Mucosa of gallbladder (tissue), 1 donor: ENCODE data around the gene FBXO11. TPM values are rescaled to one million over a fixed set of nuclear protein-coding genes. Genes with fewer than 3 reads are reported as not detected.
"Not testable (repeated sequence)": the region's sequence is repeated elsewhere in the genome, so short reads cannot be mapped to it uniquely, and the experiment has no call there.

Source experiments
- DNase-seq: peaks from one replicate; pipeline ENCODE4 v3.0.0-alpha.2; 2020; ENCODE audit warnings: low spot score
- total RNA-seq: library from RNA; stranded (reverse); gene quantifications from one replicate; pipeline ENCODE4 v1.2.1, GENCODE V29; 2021
- donor health status: DM: no; HTN: no; CAD: no.

FBXO11 gene
- total RNA-seq: 58.2 TPM

DNA sequence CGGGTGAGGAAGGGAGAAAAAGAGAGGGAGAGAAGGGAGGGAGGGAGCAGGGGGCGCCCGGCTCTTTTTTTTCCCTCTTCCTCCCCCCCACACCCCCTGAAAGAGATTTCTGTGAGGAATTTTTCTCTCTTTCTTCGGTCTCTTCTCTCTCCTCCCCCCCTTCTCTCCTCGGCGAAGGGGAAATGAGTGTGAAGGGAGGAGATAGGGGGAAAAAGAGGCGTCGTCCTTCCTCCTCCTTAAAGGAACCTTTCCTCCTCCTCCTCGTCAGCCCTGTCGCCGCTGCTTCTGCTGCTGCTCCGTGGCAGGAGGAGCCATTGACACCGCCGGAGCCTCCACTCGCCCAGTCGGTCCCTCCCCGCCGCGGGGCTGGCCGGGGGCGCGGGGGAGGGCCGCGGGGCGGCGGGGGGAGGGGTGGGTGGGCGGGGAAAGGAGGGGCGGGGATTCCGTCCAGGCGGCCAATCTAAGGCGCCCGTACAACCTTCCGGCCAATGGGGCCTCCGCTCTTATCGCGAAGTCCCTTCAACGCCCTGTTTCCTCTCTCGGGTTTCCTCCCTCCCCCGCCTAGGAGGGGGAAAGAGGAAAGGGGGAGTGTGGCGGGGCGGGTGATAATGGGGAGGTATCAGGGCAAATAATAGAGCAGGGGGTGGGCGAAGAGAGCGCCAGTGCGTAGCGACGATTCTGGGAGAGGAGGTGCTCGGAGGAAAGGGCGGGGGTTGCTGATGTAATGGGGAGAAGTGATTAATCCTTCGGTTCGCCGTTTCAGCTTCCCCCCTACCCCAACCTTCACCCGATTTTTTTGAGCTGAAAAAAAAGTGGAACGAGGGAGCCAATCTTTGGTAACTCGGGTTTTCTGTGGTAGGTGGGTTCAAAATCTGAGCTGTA, at the start of gene FBXO11:
Gene FBXO11, minus strand, starts transcription at position 342 of the 882 bp plus-strand sequence. CDS start 778 bp downstream, outside the sequence.
- peak; percentile 97 for DNase-seq

DNA sequence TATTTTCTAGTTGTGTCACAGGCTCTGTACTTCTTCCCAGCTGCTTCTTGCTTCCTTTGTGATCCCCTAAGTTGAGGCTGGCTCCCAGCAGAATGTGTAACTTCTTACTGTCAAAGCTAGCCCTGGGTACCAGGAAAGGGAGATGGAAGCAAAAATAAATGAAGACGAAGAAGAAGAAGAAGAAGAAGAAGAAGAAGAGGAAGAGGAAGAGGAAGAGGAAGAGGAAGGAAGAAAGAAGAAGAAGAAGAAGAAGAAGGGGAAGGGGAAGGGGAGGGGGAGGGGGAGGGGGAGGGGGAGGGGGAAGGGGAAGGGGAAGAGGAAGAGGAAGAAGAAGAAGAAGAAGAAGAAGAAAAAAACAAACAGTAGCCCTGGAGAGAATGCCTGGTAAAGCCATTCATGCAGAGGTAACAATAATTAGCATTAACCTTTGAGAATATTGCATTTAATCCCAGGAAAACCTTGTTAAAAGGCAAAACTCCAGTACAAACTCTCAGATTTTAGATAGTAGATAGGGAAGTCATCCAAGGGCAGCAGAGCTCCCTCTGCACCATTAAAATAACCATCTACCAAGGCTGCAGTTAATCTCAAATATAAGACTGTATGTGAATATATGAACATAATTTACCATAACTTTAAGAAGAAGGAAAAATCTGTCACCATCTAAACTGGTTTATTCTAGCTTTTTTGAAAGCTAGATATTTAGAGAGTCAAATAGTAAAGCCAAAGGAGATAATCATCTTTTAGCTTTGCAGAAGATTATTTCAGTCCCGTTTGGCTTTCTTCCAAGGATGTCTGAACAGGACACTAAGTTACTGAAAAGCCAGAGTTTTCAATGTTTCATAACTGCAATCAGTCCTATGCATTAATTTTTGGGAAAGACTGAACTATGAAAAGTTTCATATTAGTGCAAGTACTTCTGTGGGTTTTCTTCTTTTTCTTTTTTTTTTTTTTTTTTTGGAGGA, 44.3 kb upstream of the FBXO11 start:
- no peak for DNase-seq

DNA sequence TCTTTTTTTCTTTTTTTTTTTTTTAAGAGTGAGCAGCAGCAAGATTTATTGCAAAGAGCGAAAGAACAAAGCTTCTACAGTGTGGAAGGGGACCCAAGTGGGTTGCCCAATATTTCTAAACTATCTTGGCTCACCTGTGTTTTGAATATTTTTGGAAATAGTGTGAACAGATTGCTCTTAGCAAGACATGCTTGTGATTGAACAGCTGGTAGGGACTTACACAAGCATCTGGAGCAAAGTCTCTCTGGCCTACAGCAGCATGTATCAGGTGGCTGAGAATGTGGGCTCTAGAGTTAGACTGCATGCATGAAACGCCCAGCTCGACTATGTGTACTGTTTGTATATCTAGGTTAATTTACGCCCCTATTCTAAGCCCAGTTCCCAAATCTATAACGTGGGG, 40.3 kb upstream of the FBXO11 start:
- DNase-seq: no peak

GRCh38 chr2:47945046-47945781, 38.9 kb upstream of the FBXO11 start:
- no peak for DNase-seq

DNA sequence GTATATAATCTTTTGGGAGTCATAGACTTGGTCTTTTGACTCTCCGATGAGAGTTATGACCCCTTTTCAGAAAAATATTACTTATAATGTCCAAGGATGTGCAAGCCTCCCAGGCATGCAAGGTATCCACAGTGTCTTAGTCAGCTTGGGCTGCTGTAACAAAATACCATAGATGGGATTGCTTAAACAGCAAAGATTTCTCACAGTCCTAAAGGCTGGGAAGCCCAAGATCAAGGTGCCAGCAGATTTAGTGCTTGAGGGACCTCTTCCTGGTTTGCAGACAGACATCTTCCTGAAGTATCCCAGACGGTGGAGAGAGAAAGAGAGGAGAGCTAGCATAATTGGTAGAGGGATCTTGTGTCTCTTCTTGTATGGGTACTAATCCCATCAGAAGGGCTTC, 35.6 kb upstream of the FBXO11 start:
- DNase-seq: no peak

DNA sequence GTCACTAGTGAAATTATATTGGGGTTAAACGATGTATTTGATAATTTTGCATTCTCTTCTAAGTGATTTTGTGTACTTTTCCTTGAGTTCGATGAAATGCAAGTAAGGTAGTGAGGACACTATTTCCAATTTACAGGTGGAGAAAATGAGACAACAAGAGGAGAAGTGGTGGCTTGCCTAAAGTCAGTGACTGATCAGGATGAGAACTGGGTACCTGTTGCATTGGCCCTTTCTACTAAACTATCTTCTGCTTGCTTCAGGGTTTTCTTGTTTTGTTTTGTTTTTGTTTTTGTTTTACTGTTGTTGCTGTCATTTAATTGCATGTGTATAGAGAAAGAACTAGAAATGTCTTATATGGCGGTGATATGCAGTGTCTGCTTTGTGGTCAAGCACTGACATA, 31.4 kb upstream of the FBXO11 start:
- no peak for DNase-seq

- no peak for DNase-seq
Observed at GRCh38 chr2:47935071-47935470, 28.8 kb upstream of the FBXO11 start.

GRCh38 chr2:47918043-47918442, 11.7 kb upstream of the FBXO11 start:
- no peak for DNase-seq

DNA sequence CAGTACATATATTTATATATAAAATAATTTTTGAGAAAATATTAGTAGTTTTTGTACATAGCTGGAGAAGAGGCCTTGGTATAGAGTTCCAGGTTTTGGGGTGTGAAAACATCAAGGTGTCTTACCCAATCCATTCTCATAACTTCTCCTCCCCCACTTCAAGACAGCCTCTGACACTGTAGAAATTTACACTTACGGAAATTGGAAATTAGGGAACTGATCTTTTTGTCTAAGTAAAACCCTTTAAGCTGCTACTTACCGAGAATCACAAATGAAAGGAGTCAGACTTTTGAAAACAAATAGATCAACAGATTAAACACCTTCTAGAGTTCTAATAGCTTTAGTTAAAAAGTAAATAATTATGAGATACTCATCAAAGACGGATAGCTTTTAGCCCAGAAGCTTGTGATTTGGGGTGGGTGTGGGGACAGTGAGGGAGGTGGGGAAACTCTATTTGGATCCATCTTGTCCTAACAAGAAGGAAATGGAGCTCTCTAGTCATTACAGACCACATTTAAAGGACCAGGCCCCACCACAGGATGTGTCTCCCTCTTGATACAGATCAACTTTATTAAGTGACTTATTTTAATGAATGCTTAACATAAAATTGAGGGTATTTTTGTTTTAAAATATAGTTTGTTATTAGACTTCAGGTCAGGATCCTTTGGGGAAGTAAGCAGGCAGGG, 11.1 kb upstream of the FBXO11 start:
- no peak for DNase-seq

GRCh38 chr2:47916412-47916811, 10.1 kb upstream of the FBXO11 start:
- DNase-seq: no peak

GRCh38 chr2:47910662-47911061, 4.4 kb upstream of the FBXO11 start:
- DNase-seq: not testable (repeated sequence)

GRCh38 chr2:47908682-47909081, 2.4 kb upstream of the FBXO11 start:
- DNase-seq: no peak

- peak; percentile 11 for DNase-seq
Observed at GRCh38 chr2:47907039-47907781, 912 bp upstream of the FBXO11 start.

- peak; percentile 37 for DNase-seq
Observed at GRCh38 chr2:47905386-47906156, 727 bp downstream of the FBXO11 start.

DNA sequence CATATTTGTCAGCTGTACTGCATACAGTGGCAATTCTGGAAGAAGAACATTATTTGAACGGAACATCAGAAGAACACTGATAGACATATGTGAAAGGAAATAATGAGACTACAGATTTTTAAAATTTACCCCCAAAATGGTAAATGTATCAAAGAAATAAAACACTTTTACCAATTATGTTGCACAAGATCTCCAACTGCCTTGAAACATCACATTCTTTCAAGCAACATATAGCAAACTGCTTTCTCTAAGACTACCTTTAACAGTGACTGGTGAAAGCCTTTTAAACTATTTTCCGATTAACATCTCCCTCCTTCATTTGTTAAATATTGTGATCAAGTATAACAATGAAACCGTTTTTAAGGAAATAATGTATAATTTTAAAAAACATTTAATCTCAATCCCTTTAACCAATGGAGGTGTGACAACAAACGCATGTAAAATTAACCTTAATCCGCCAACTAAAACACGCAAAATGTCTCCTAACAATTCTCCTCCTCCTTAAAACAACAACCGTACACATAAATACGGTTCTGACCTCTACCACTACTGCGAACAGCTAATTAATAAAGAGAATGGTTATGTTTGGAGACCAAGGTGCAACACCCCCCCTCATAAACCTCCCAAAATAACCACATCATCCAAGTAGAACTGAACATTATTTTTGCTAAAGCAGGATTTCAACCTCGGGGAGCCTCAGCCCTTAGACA, 2.4 kb downstream of the FBXO11 start:
- no peak for DNase-seq

GRCh38 chr2:47901892-47902291, 4.4 kb downstream of the FBXO11 start:
- not testable (repeated sequence) for DNase-seq

DNA sequence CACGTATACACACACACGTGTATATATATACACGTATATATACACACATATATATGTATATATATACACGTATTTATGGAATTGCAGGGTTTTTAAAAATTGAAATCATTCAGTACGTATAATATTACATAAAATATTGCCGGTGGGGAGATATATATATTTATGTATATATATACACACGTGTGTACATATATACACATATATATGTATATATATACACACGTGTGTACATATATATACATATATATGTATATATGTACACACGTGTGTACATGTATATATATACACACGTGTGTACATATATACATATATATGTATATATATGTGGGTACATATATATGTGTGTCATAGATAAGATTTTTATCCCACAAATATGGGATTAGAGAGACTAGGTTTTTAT, 5.4 kb downstream of the FBXO11 start:
- DNase-seq: no peak

DNA sequence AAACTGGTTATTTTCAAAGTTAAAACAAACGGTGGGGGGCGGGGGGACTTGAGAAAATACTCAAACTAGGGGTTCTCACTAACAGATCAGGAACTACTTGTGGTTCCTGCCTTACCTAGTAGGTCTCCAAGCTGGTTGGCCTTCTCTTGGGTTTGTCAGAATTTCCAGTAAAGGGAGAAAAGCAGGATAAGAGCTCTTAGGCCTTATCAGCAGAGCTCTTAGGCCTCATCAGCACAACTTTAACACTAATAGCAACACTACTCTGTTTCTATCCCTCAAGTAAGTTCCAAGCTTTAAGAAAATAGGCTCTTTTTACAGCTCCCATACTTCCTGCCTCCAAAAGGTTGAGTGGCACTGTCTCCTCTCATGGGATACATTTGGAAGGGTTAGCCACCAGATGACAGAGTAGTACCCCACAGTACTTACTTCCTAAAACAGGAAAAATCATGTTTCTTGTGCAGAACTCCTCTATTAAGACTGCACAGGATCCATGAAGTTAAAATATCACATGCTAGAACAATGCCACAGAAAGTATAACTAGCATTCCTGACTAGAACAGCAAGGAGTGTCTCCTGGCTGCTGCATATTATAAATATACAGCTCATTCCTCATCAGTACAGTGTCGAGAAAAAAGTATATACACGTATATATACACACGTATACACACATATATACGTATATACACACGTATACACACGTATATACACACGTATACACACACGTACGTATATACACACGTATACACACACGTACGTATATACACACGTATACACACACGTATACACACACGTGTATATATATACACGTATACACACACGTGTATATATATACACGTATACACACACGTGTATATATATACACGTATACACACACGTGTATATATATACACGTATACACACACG, 6.1 kb downstream of the FBXO11 start:
- no peak for DNase-seq
